HFF-Myc (cell line): ENCODE results near the gene PDZRN4.

Experiments
- DNase-seq: peaks from one replicate; pipeline ENCODE4 v3.0.0-alpha.2; 2011; ENCODE audit warnings: low read depth; ENCODE audit errors: extremely low read depth
- H3K4me3 ChIP-seq: replicated peaks from 2 replicates; pipeline ENCODE4 v1.5.1; 2011; ENCODE audit warnings: low read depth, mild to moderate bottlenecking, control low read depth, low read length
- TF ChIP-seq, protein P1 (sequence below): IDR thresholded peaks from 2 replicates; pipeline ENCODE4 v1.5.1; 2012; ENCODE audit warnings: mild to moderate bottlenecking, low read depth, low read length, control low read depth; ENCODE audit errors: missing control alignments

Gene PDZRN4

DNA sequence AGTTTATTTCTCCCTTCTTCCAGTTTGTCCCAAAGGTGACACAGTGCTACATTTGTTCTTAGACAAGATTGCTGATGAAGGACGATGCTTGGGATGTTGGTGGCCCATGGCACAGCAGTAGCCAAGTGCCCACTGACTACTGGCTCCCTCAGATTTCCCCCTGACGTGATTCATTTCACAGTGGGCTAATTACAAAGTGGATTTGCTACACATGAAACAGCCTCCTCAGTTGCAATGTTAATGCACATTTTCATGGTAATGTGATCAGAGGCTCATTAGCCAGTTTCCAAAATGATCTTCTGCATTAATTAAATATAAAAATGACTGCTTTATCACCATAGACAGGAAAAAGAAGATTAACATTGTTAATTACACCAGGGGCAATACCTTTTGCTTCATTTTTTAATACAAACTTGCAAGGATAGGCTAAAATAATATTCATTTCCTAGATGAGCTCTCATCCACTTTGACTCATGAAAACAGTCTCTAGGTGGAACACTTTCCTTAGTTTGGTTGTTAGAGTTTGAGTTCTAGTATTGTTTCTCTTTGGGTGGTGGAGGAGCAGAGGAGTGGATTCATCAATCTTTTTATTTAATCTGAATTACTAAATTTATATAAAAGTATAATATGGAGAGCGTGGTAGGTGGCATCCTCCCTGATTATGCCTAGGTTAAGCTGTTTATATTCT, 250.9 kb downstream of the PDZRN4 start:
- no peak for DNase-seq
- no peak overlapping the region for H3K4me3 ChIP-seq
- TF ChIP-seq, protein P1, sequence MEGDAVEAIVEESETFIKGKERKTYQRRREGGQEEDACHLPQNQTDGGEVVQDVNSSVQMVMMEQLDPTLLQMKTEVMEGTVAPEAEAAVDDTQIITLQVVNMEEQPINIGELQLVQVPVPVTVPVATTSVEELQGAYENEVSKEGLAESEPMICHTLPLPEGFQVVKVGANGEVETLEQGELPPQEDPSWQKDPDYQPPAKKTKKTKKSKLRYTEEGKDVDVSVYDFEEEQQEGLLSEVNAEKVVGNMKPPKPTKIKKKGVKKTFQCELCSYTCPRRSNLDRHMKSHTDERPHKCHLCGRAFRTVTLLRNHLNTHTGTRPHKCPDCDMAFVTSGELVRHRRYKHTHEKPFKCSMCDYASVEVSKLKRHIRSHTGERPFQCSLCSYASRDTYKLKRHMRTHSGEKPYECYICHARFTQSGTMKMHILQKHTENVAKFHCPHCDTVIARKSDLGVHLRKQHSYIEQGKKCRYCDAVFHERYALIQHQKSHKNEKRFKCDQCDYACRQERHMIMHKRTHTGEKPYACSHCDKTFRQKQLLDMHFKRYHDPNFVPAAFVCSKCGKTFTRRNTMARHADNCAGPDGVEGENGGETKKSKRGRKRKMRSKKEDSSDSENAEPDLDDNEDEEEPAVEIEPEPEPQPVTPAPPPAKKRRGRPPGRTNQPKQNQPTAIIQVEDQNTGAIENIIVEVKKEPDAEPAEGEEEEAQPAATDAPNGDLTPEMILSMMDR: no peak

DNA sequence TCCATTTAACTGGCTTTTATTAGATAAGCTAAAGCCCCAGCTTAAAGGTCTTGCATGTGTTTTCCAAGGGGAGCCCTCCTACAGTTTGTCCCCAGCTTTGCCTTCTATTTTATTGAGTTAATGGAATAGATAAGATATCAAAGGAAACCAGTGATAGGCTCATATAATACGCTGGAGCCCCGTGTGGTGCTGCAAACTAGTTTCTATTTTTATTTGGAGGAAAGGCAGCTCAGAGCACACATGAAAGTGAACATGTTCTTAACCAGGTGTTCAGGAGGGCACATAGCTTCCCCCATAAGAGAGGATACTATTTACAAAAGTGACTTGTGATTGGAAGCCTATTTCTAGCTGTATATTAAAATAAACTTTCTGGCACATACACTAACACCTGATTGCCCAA, 251.7 kb downstream of the PDZRN4 start:
- TF ChIP-seq, protein P1: no peak
- no peak for DNase-seq
- H3K4me3 ChIP-seq: no peak overlapping the region

DNA sequence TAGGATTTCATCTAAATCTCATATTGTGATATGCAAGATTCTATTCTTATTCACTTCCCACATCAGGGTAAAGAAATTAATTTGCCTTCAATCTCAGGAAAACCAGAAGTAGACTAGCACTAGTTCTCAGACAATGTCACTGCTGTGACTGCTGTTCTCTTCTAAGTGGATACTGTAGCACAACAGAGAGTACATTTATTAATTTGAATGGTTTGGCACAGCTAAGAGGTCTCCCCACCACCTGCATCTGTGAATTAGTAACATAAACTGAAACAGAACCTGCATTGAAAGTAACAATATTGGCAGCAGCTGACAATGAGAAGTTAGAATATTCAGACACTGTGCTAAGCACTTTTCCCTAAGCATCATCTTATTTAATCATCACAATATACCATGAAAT, 253.1 kb downstream of the PDZRN4 start:
- H3K4me3 ChIP-seq: no peak overlapping the region
- TF ChIP-seq, protein P1: no peak
- DNase-seq: no peak

DNA sequence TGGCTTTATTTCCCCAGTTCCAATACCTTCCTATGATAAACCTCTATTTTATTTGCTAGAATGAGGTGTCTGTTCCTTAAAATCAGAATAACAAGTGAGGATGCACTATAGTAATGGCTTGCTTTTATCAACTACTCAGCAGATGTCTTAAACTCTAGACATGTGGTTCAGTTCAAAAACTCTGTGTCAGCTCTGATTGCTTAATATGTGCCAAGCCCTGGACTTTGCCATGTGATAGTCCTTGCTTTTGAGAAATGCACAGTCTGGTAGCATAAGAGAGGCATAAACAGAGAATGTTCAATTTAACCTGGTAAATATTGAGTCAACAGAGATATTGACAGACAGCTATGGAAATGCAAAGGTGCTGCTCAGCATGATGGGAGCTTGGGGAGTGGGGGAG, 254.8 kb downstream of the PDZRN4 start:
- H3K4me3 ChIP-seq: no peak overlapping the region
- TF ChIP-seq, protein P1: no peak

DNA sequence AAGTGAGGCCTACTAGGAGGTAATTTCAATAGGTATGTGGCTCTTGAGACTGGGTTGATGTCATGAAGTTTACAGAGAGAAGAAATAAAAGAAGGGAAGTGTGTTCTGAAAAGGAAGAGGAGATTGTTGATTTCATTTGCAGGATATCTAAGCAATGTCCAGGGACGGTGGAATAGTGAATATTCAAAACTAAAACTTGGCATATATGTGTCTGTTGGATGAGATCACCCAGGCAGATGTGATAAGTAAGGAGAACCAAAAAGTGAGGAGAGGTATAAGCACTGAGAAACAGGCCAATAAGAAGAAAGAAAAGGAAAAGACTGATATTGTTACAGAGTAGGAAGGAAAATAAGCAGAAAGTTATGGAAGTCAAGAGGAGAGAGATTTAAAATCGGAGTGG, 255.6 kb downstream of the PDZRN4 start:
- no peak for DNase-seq
- no peak overlapping the region for H3K4me3 ChIP-seq
- TF ChIP-seq, protein P1: no peak

More for the DNA sequence above, 254.8 kb downstream of the PDZRN4 start:
- DNase-seq: no peak

DNA sequence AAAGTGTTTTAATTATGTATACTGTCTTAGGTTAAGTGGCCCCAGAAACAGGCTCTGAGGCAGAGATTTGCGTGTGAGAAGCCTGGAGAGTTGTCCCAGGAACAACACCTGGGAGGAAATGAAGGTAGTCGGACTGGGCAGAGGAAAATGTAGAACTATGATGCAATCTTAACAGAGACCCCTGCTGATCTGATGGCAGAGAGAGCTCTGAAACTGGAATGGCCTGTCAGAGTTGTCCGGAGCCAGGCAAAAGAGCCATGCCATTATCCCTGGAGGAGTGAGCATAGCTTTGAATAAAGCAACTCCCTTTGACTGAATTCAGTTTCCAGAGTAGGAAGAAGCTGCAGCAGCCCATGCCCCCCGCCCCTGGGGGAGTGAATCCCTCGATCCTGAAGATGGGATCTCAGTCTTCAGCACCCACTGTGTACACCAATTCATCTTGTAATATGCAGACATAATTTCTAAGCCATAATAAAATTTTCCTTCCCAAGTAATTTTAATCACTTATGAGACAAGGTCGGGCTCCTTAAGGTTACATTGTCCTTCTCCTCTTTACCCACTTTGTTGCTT, 264.8 kb downstream of the PDZRN4 start:
- TF ChIP-seq, protein P1: no peak
- no peak overlapping the region for H3K4me3 ChIP-seq
- no peak for DNase-seq
